Measurements from ENCODE around the gene ENOX1.

The ENOX1 gene

GRCh38 chr13:43196750-43197370 lies 589.9 kb downstream of the ENOX1 start:
- no peak overlapping the region for H3K27ac ChIP-seq
- no peak for TF ChIP-seq CTCF (IDR thresholded peaks at IDR 0.05)
- TF ChIP-seq ZFX (IDR thresholded peaks at IDR 0.05; ENCODE audit: borderline replicate concordance) = no peak

- TF ChIP-seq ZFX (IDR thresholded peaks at IDR 0.05; ENCODE audit: borderline replicate concordance) (no peak), CTCF (IDR thresholded peaks at IDR 0.05) (no peak)
- H3K27ac ChIP-seq = no peak overlapping the region
Observed at GRCh38 chr13:43196086-43196621, 590.6 kb downstream of the ENOX1 start.

- TF ChIP-seq CTCF (IDR thresholded peaks at IDR 0.05) (no peak; the same call in 1 of the 2 replicates), ZFX (IDR thresholded peaks at IDR 0.05; ENCODE audit: borderline replicate concordance) (no peak)
- H3K27ac ChIP-seq = no peak overlapping the region
Observed at GRCh38 chr13:43195551-43195950, 591.2 kb downstream of the ENOX1 start.

GRCh38 chr13:43195112-43195511 lies 591.7 kb downstream of the ENOX1 start:
- H3K27ac ChIP-seq = no peak overlapping the region
- no peak for TF ChIP-seq ZFX (IDR thresholded peaks at IDR 0.05; ENCODE audit: borderline replicate concordance)
- no peak for TF ChIP-seq CTCF (IDR thresholded peaks at IDR 0.05)

- no peak overlapping the region for H3K27ac ChIP-seq
- no peak for TF ChIP-seq ZFX (IDR thresholded peaks at IDR 0.05; ENCODE audit: borderline replicate concordance)
- TF ChIP-seq CTCF (IDR thresholded peaks at IDR 0.05) = no peak
Observed at GRCh38 chr13:43193789-43194420, 592.9 kb downstream of the ENOX1 start.

GRCh38 chr13:43191546-43191945 lies 595.2 kb downstream of the ENOX1 start:
- H3K27ac ChIP-seq = no peak overlapping the region
- TF ChIP-seq ZFX (IDR thresholded peaks at IDR 0.05; ENCODE audit: borderline replicate concordance) (no peak), CTCF (IDR thresholded peaks at IDR 0.05) (no peak)

GRCh38 chr13:43185226-43185625 lies 601.5 kb downstream of the ENOX1 start:
- TF ChIP-seq CTCF (IDR thresholded peaks at IDR 0.05) (no peak), ZFX (IDR thresholded peaks at IDR 0.05; ENCODE audit: borderline replicate concordance) (no peak)
- H3K27ac ChIP-seq = no peak overlapping the region
